ENCODE measurements around the gene EXO5. TPM values are rescaled to one million over a fixed set of nuclear protein-coding genes. Genes with fewer than 3 reads are reported as not detected.

EXO5 gene
- total RNA-seq, 1 donor = 15.1 TPM

DNA sequence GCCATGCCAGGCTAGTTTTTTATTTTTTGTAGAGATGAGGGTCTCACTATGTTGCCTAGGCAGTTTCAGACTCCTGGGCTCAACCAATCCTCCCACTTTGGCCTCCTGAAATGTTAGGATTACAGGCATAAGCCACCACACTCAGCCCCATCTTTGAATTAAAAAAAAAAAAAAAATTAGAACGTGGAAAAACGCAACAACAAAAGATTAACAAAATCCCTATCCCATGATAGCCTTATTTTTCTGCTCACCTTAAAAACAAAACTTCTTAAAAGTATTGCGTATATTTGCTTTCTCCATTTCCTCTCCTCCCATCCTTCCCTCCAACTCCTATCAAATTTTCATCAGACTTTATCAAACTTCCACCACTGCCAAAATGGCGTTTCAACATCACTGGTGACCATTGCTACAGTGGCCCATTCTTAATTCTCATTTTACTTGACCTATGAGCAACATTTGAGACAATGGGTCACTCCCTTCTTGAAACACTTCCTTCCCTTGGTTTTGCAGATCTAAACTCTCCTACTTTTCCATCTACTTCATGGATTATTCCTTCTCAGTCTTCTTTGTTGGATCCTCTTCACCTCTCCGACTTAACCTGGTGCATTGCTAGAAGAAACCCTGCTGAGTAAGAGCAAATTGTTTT, 22.3 kb downstream of the EXO5 start:
- TF ChIP-seq, protein P1, sequence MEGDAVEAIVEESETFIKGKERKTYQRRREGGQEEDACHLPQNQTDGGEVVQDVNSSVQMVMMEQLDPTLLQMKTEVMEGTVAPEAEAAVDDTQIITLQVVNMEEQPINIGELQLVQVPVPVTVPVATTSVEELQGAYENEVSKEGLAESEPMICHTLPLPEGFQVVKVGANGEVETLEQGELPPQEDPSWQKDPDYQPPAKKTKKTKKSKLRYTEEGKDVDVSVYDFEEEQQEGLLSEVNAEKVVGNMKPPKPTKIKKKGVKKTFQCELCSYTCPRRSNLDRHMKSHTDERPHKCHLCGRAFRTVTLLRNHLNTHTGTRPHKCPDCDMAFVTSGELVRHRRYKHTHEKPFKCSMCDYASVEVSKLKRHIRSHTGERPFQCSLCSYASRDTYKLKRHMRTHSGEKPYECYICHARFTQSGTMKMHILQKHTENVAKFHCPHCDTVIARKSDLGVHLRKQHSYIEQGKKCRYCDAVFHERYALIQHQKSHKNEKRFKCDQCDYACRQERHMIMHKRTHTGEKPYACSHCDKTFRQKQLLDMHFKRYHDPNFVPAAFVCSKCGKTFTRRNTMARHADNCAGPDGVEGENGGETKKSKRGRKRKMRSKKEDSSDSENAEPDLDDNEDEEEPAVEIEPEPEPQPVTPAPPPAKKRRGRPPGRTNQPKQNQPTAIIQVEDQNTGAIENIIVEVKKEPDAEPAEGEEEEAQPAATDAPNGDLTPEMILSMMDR (IDR thresholded peaks at IDR 0.05; ENCODE audit: insufficient read depth, low read length) = no peak
- DNase-seq (ENCODE audit: low read depth) = no peak
- peak overlapping the region; percentile 95 for H3K4me3 ChIP-seq (ENCODE audit: low read depth, low read length)

DNA sequence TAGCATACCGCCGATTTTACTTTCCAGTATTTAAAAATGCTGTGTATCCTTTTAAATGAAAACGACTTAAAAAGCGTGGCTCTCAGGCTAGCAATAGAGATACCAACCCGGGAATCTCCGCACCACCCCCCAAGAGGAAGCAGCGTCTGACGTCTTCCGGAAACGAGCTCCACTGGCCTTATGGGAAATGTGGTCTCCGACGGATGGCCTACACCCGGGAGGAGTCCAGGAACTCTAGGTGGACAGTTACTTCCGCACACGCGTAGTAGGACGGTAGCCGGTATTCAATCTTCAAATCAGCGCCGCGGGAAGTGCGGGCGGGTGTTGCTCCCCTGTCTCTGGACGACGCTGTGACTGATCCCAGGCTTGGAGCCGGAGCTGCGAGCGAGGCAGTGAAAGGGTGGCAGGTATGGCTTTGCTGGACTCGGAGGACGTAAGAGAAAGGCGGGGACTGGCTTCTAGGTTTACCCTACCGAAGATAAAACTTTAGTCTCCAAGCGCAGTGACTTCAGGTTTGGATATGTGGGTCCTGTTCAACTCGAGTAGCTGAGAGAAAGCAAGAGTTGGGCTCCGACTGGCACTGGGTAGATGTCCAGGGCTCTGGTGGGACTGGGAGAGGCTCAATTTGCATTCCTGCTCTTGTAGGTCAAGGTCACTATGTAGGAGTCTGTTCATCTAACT, 23.0 kb downstream of the EXO5 start, which contains the start of gene ZNF684:
Gene ZNF684, plus strand, starts transcription at position 257 of the 681 bp plus-strand sequence. CDS start 1,530 bp downstream, outside the sequence.
- peak within 1 kb of the TSS; percentile 95 for H3K4me3 ChIP-seq (ENCODE audit: low read depth, low read length)
- peak; percentile 92 for DNase-seq (ENCODE audit: low read depth)
- TF ChIP-seq, protein P1 (IDR thresholded peaks at IDR 0.05; ENCODE audit: insufficient read depth, low read length) = no peak

DNA sequence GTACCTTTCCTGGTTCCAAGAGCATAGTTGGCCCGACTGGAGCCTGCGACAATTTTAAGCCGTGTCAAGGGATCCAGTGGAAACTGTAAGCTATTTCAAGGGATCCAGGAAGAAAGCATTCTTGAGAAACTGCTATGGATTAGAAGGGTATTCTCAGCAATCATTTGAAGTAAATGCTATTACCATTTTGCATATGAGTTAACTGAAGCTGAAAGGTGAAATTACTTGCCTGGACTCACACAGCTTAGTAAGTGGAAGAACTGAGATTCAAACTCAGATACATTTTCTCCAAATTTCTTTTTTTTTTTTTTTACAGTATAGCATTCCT, 23.5 kb downstream of the EXO5 start:
- peak overlapping the region; percentile 95 for H3K4me3 ChIP-seq (ENCODE audit: low read depth, low read length)
- TF ChIP-seq, protein P1 (IDR thresholded peaks at IDR 0.05; ENCODE audit: insufficient read depth, low read length) = no peak
- no peak for DNase-seq (ENCODE audit: low read depth)

DNA sequence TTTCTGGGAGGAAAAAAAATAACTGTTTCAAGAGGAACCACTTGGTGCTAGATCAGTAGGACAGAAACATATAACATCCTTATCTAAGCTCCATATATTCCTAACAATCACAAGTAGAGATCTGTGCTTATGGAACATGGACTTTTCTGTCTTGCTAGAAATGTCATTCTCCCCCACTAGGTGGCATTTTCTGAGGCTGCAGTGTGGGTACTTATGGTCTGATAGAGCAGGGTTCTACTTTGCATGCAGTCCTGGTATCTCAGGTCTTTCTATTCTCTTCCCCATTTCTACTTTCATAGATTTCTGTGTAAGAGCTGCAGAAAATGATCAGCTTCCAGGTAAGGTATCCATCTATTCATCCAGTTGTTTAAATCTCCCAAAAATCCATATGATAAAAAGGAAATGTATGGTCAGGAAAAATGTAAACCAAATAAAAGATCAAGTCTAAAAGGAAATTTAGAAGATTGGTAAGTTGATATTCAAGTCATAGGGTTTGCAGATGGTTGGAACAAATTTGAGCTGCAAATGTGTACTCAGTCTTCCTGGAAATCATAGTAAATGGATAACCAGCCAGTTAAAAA, 24.4 kb downstream of the EXO5 start:
- H3K4me3 ChIP-seq (ENCODE audit: low read depth, low read length) = no peak overlapping the region
- peak; percentile 65 for DNase-seq (ENCODE audit: low read depth)
- TF ChIP-seq, protein P1 (IDR thresholded peaks at IDR 0.05; ENCODE audit: insufficient read depth, low read length) = peak; percentile 78

DNA sequence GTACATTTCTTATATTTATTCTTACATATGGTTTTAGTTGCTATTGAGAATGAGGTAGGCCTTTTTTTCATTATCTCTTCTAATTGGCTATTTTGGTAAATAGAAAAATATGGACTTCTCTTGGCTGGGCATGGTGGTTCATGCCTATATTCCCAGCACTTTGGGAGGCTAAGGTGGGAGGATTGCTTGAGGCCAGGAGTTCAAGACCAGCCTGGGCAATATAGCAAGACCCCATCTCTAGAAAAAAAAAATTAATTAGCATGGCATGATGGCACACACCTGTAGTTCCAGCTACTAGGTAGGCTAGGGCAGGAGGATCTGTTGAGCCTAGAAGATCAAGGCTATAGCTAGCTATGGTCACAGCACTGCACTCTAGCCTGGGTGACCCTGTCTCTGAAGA, 26.0 kb downstream of the EXO5 start:
- TF ChIP-seq, protein P1 (IDR thresholded peaks at IDR 0.05; ENCODE audit: insufficient read depth, low read length) = no peak

DNA sequence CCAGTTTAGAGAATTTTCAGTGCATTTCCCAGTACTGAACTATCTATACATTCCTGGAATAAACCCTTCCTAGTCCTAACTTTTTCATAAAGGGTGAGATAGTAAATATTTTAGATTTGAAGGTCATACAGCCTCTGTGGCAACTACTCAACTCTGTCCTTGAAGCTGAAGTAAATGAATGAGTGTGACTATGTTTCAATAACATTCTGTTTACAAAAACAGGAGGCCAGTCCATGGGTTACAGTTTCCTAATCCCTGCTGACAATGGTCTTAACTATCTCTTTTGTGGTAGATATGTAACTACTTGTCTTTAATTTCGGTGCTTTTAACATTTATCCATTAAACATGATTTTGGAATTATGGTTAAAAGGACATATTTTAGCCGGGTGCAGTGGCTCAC, 27.2 kb downstream of the EXO5 start:
- no peak overlapping the region for H3K4me3 ChIP-seq (ENCODE audit: low read depth, low read length)
- DNase-seq (ENCODE audit: low read depth) = no peak
- TF ChIP-seq, protein P1 (IDR thresholded peaks at IDR 0.05; ENCODE audit: insufficient read depth, low read length) = no peak

More for the DNA sequence above, 26.0 kb downstream of the EXO5 start:
- no peak overlapping the region for H3K4me3 ChIP-seq (ENCODE audit: low read depth, low read length)
- no peak for DNase-seq (ENCODE audit: low read depth)

Data from fibroblast of the aortic adventitia (primary cell).